Activated T-helper 1 cell treated with Interleukin-2 at 50 U/mL for 16 hours (primary cell): ENCODE measurements around the gene PRM2.

Experiments
- DNase-seq: peaks from one replicate; pipeline ENCODE4 v3.0.0-alpha.2; 2020; ENCODE audit warnings: low read depth

Gene PRM2, protein sequence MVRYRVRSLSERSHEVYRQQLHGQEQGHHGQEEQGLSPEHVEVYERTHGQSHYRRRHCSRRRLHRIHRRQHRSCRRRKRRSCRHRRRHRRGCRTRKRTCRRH

DNA sequence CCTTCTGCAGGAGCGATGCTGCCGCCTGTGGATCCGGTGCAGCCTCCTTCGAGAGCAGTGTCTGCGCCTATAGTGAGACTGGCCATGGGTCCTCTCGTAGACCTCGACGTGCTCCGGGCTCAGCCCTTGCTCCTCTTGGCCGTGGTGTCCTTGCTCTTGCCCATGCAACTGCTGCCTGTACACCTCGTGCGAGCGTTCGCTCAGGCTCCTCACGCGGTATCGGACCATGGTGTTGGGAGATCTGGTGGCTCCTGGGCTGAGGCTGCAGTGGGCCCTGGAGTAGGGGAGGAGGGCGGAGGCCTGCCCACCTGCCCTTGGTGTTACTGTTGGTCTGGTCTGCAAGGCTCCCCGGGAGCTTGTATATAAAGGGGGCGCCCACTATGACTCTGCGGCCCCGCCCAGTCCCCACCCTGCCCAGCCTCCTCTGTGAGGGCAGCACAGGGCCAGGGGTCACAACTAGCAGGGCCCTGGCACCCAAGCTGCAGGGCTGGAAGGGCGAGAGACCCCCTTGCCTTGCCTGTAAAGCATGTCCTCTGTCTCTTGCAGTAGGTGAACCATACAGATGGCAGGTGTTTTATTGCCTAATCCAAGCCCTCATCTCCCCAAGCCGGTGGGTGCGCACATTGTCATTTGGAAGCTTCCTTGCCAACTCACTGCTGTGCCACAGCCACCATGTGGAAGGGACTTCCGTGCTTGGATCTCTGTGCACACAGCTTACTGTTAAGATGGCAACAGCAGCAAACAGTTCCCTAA is at the start of gene PRM2:
TSS of gene PRM2 (minus strand) at position 338 of the 753 bp plus-strand sequence. CDS start at position 228, 110 bp downstream.
- DNase-seq, result no peak

DNA sequence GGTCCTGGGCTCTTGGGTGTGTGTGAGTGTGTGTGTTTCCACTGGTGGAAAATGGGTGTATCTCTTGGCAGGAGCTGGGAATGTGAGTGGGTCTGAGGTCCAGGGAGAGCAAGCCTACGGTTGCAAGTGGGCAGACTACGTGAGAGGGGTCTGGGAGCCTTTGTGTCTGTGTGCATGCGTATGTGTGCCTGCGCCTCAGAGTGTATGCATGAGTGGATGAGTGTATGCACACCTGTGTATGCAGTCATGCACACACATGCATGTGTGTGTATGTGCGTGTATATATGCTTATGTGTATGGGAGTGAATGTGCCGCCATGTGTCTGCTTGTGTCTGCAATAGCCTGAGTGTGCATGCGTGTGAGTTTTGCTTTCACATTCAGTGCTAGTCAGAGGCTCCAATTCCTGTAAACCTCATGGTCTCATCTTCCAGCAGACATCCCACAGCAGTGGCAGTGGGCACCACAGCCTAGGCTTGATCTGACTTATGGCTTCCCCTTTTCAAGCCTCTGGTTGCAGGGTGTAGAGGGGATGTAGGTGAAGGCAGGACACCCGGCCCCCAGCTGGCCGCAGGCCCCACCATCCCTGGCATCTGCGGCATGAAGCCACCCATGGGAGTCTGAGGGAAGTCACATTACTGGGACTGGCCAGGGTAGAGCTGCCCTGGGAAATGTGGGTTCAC is 49.3 kb upstream of the PRM2 start:
- no peak for DNase-seq

DNA sequence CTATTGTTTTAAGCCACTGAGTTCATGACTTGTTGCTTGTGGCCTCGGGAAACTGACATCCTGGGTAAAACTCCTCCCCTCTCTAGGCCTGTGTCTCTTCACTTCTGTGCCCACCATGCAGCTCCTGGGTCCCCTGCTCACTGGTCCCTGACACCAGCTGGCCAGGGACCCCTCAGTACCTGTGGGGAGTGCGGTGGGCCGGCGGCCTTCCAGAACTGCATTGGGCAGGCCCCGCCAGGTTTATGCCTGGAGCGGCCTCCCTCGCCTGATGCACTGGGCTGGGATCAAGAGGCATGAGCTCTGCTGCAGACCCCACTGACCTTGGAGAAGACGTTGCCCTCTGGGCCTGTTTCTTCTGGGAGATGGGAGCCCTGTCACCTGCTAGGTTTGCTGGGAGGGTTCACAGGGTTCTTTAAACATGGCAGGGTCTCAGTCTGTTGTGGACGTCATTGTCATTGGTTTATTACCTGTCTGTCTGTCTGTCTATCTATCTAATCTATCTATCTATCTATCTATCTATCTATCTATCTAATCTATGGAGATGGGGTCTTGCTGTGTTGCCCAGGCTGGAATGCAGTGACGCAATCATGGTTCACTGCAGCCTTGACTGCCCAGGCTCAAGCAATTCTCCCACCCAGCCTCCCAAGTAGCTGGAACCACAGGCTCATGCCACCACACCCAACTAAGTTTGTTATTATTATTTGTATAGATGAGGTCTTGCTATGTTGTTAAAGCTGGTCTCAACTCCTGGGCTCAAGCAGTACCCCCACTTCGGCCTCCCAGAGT is 47.5 kb upstream of the PRM2 start:
- no peak for DNase-seq

DNA sequence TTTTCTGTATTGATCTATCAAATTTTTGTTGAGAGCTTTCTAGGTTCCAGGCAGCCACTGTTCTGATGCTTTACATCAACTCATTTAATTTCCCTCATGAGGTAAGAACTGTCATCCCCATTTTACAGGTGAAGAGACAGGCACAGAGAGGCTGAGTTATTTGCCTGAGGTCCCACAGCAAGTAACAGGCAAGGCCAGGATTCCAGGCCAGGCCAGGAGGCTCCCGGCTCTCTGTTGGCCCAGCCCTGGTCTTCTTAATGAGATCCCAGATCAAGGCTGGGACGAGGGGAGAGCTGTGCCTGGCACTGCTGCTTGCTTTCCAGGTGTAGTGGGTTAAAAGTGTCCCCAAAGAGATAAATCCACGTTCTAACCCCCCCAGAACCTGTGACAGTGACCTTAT is 46.5 kb upstream of the PRM2 start:
- no peak for DNase-seq

DNA sequence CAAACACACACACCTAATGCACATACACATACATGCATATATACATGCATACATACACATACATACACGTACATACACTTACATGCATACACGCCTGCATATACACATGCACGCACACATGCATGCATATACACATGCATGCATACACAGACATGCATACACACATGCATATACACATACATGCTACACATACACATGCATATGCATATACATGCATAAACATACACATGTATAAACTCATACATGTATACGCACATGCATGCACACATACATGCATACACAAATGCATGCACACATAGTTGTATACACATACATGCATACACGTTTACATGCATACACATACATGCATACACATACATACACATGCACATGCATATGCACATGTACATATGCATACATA is 45.4 kb upstream of the PRM2 start:
- no peak for DNase-seq

DNA sequence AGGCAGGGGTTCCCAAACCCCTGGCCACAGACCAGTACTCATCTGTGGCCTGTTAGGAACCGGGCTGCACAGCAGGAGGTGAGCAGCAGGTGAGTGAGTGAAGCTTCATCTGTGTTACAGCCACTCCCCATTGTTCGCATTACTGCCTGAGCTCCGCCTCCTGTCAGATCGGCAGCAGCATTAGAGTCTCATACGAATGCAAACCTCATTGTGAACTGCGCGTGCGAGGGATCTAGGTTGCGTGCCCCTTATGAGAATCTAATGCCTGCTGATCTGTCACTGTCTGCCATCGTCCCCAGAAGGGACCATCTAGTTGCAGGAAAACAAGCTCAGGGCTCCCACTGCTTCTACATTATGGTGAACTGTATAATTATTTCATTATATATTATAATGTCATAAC is 43.9 kb upstream of the PRM2 start:
- no peak for DNase-seq

DNA sequence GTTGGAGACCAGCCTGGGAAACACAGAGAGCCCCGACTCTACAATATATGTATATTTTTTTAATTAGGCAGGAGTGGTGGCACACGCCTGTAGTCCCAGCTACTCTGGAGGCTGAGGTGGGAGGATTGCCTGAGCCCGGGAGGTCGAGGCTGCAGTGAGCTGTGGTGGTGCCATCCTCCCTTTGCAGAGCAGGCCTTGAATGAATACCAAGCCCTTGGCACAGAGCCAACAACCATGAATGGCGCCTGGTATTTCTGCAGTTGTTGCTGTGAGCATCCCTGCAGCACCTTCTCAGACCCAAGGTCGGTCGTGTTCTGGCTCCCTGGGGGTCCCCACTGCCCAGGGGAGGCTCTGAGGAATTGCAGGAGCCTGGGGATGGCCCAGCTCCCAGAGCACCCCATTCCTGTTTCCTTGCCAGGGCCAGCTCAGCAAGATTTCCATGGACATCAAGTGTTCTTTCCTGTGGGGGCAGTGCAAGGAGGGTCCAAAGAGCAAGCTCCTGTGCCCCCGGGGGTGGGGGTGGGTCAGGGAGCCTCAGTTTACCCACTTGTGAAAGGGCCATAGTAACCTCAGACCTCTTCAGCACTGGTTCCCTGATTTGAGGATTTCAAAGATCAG is 43.4 kb upstream of the PRM2 start:
- no peak for DNase-seq

DNA sequence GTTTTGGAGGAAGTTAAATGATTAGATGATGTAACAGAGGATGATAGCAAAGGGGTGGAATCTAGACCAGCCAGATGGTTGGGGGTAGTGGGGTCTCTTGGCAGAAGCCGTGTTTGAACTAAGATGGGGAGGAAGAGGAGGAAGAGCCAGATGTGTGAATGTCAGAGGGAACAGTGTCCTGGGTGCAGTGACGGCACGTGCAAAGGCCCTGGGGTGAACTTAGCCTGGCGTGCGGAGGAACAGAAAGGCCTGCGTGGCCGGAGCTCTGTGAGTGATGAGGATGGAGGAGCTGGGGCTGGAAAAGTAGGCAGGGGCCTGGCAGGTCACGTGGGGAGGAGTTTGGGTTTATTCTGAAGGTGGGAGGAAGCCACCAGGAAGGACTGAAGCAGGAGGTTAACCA is 42.5 kb upstream of the PRM2 start:
- no peak for DNase-seq

DNA sequence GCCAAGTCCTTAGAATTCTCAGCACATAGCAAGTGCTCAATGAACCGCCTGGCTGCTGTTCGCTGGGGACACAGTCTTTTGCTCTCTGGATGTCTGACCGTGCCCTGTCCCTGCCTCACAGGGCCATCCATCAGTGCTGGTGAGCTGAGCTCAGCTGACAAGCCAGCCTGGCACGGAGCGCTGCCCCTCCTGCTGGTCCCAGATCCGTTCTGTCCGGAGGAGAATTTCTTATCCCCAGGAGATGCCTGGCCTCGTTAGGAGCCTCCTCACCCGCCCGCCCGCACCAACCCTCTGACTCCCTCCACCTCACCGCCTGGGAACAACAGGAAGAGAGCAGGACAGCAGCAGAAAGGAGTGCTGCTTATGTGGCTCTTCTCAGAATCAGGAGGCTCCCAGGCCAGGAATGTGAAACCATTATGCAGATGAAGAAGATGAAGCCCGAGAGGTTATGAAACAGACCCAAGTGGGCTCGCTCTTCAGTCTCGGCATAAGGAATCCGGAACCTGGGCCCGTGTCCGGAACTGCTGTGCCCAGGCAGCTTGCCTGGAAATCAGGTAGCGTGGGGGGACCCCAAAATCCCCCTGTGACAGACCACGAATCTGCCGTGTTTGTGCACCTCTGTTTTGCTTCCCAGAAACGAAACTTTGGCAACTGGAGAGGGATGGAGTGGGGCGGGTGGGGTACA is 40.2 kb upstream of the PRM2 start:
- DNase-seq, result no peak

DNA sequence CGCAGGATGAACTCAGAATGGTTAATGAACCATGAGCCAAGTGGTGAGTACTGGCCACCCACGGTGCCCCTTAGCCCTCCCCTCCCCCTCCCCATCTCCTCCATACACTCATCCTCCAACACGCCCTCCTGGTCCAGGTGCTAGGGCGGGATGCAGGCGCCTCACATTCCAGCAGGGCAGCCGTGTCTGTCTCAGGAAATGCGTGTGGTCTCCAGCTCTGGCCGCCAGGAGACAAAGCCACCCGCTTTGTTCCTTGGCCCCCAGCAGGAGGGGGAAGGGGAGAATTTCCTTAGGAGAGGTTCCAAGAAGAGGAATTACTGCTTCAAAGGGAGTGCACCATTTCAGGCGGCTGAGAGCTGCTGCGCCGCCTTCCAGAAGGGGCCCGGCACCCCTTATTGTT is 39.2 kb upstream of the PRM2 start:
- no peak for DNase-seq

DNA sequence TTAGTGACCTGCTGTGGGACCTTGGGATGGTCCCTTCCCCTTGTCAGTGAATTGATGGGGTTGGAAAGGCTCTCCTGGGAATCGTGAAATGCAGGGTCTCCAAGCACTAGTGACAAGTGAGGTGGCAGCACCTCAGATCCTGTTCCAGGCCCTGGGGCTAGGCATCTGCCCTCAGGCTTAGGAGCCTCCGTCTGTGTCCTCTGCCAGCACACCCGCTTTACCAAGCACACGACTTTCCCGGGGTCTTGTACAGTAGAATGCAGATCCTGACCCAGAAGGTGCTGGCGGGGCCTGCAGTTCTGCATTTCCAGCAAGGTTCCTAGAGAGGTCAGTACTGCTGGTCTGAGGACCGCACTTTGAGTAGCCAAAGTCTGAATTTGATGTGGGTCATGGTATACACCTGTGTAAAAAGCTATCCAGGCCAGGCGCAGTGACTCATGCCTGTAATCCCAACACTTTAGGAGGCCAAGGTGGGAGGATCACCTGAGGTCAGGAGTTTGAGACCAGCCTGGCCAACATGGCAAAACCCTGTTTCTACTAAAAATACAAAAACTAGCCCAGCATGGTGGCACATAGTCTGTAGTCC is 38.1 kb upstream of the PRM2 start:
- no peak for DNase-seq

DNA sequence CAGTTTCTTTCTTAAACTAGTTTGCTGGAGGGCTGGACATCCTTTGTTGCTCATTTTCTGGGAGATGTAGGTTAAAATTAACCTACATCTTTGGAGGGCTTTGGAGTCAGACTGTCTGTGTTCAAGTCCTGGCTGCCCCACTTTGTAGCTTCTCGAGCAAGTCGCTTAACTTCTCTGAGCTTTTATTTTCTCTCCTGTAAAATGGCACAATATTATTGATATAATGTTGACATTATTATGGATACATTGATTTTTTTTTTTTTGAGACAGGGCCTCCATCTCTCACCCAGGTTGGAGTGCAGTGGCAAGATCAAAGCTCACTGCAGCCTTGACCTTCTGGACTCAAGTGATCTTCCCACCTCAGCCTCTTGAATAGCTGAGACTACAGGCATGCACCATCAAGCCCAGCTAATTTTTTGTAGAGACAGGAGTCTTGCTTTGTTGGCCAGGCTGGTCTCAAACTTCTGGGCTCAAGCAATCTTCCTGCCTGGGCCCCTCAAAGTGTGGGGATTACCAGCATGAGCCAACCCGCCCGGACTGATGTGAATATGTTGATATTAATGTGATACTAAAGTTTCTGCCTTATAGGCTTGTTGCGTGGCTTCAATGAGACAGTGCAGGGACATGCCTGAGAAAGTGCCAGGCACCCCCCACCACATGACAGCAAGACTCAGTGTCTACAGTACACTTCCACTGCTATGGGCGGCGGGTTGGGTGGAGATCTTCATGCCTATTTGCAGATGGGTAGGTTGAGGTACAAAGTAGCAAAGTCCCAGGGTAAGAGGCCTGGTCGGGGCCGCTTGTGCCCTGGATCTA is 37.4 kb upstream of the PRM2 start:
- DNase-seq, result no peak

DNA sequence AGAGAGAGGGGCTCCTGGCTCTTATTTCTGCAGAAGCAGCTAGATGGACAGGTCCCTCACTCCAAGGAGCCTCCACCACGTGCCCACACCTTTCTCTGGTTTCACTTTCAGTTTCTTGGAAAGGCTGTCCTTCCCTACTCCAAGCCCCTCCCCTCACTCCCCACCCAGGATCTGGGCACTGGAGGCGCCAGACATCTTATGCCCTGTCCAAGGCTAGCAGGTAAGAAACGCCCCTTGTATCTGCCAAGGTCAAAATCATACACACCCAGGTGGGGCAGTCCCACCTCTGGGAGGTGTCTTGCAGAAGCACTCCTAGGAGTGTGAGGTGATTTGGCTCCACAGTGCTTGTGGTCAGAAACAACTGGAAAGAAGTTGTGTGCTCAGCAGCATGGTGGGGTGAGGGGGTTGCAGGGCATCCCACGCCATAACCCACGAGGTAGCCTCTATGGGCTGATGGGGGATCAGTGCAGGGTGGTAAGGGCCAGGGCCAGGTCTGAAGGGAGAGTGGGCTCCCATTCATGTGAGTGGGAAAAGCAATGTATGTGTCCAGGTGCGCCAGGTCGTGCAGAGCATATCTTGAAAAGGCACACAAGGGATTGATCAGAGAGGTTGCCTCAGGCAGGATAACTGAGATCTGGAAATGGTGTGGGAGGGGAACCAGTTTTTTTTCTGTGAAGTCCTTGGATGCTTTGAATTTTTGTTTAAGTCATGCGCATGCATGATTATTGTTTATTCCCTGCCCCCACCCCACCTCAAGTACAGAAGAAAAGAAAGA is 36.6 kb upstream of the PRM2 start:
- no peak for DNase-seq

DNA sequence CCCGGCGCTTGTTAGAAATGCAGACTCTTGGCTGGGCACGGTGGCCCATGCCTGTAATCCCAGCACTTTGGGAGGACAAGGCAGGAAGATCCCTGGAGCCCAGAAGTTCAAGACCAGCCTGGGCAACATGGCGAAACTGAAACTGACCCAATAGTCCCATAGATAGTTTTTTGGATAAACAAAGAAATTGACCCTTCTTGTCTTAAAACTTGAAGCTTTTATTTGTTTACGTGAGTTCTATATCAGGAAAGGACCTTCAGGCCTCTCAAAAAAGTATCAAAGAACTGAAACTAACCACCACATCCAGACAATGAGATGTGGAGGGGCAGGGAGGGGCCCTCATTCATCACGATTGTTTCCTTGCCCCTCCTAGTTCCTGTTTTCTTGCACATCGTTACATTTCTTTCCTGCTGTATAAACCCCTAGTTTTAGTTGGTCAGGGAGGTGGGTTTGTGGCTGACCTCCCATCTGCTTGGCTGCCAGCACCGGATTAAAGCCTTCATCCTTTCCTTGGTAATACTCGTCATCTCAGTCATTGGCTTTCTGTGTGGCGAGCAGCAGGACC is 34.8 kb upstream of the PRM2 start:
- no peak for DNase-seq

DNA sequence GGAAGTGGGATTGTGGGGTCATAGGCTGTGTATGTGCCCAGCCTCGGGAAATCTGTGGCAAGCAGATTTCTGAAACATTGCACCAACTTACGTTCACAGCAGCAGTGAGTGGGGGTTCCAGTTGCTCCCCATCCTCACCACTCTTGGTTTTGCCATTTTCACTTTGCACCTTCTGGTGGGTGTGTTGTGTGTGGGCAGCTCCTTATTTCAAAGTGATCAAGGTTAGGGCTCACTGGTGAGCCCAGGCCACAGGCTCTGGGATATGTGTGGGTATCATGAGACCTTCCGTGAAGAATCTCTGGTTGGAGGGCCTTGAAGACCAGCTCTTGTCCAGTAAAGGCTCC is 34.3 kb upstream of the PRM2 start:
- DNase-seq, result no peak

DNA sequence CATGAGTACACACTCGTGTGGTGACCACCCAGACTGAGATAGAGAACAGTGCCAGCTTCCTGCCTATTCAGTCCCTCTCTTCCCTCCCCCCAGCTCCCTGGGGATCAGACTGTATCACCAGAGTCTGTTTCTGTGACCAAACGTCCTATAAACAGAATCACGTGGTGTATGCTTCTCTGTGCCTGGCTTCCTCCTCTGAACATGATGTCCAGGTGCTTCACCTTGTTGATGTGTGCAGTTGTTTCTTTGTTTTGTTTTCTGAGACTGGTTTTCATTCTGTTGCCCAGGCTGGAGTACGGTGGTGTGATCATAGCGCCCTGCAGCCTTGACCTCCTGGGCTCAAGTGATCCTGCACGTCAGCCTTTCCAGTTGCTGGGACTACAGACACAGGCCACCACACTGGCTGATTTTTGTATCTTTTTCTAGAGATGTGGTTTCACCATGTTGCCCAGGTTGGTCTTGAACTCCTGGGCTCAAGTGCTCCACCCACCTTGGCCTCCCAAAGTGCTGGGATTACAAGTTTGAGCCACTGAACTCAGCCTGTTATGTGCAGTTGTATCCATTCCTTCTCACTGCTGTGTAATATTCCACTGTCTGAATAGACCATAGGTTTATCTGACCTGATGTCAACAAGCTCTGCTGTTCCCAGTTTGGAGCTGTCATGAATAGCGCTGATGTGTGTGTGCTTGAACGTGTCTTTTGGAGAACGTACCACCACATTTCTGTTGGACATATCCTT is 33.8 kb upstream of the PRM2 start:
- no peak for DNase-seq

DNA sequence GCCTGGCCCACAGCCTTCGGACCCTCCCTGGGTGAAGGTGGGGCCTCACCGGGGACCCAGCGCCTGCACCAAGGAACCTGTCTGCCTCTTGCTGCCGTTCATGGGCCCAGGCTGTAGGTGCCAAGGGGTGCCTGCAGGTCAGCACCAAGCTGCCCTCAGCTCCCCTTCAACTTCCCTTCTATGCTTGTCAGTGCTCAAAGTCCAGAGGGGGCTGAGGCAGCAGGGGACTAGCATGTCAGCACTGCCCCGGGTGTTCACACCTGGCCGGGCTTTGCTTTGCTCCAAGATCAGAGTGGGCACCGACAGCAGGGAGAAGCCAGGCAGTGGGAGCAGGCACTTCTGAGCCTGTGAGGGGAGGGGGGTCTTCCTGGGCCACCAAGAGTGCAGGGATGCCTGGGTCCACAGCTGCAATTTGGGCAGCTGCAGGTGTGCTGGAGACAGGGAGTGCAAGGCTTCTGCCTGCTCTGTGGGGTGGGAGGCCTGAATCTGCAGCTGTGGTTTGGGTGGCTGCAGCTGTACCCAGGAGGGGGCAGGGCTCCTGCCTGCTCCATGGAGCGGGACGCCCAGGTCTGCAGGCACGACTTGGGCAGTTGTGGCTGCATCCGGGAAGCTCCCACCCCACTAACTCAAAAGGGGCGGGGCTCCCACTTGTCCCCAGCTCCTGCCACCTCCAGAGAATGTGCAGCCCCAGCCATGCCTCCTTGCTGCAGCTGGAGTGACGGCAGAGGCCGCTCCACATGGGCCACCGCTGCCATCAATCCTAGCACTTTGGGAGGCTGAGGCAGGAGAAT is 32.4 kb upstream of the PRM2 start:
- DNase-seq, result no peak
